ENCODE data around the gene TGFBR1.

The TGFBR1 gene

GRCh38 chr9:99169982-99170761 is 65.3 kb downstream of the TGFBR1 start:
- Histone ChIP-seq H3K4me1 (ENCODE audit: low read length) (peaks cover 9% of the 10 kb centered on the region), H3K27ac (ENCODE audit: low read length) (no peak overlapping the region), H4K20me1 (ENCODE audit: insufficient read depth, low read length) (no peaks in the 10 kb centered on the region), H3K9ac (ENCODE audit: low read length) (no peak overlapping the region), H3K4me2 (ENCODE audit: low read depth, low read length) (no peak overlapping the region), H3K9me3 (replicated peaks; ENCODE audit: insufficient read depth, low read length) (no peaks in the 10 kb centered on the region), H3K79me2 (ENCODE audit: low read length) (no peaks in the 10 kb centered on the region), H3K9me2 (replicated peaks; ENCODE audit: insufficient read depth, low read length) (no peaks in the 10 kb centered on the region), H2AFZ (ENCODE audit: low read length) (no peak overlapping the region), H3F3A (ENCODE audit: insufficient read depth, low read length) (no peaks in the 10 kb centered on the region), H3K4me3 (ENCODE audit: low read length) (no peak overlapping the region), H3K27me3 (replicated peaks; ENCODE audit: insufficient read depth, low read length) (no peaks in the 10 kb centered on the region), H3K36me3 (replicated peaks; ENCODE audit: insufficient read depth, low read length) (no peaks in the 10 kb centered on the region)
- DNase-seq: no peak
- no peak for TF ChIP-seq EZH2 (optimal IDR thresholded peaks at IDR 0.05; ENCODE audit: low read depth, low read length)
- no peak for TF ChIP-seq CTCF (IDR thresholded peaks at IDR 0.05; ENCODE audit: low read length)
- no peak for TF ChIP-seq EZH2phosphoT487 (IDR thresholded peaks at IDR 0.05; ENCODE audit: low read length)

GRCh38 chr9:99171225-99172123 is 66.6 kb downstream of the TGFBR1 start:
- Histone ChIP-seq H3K4me1 (ENCODE audit: low read length) (peaks cover 7% of the 10 kb centered on the region; the same call in 1 of the 2 replicates), H3K4me2 (ENCODE audit: low read depth, low read length) (no peak overlapping the region), H3K27ac (ENCODE audit: low read length) (no peak overlapping the region), H3F3A (ENCODE audit: insufficient read depth, low read length) (no peaks in the 10 kb centered on the region), H3K79me2 (ENCODE audit: low read length) (no peaks in the 10 kb centered on the region), H3K9me3 (replicated peaks; ENCODE audit: insufficient read depth, low read length) (no peaks in the 10 kb centered on the region), H3K9ac (ENCODE audit: low read length) (no peak overlapping the region), H3K9me2 (replicated peaks; ENCODE audit: insufficient read depth, low read length) (no peaks in the 10 kb centered on the region), H2AFZ (ENCODE audit: low read length) (no peak overlapping the region), H4K20me1 (ENCODE audit: insufficient read depth, low read length) (no peaks in the 10 kb centered on the region), H3K27me3 (replicated peaks; ENCODE audit: insufficient read depth, low read length) (no peaks in the 10 kb centered on the region), H3K36me3 (replicated peaks; ENCODE audit: insufficient read depth, low read length) (no peaks in the 10 kb centered on the region), H3K4me3 (ENCODE audit: low read length) (no peak overlapping the region)
- no peak for TF ChIP-seq EZH2 (optimal IDR thresholded peaks at IDR 0.05; ENCODE audit: low read depth, low read length)
- no peak for TF ChIP-seq CTCF (IDR thresholded peaks at IDR 0.05; ENCODE audit: low read length)
- TF ChIP-seq EZH2phosphoT487 (IDR thresholded peaks at IDR 0.05; ENCODE audit: low read length): no peak
- no peak for DNase-seq

- no peak overlapping the region for H2AFZ ChIP-seq (ENCODE audit: low read length)
- H3F3A ChIP-seq (ENCODE audit: insufficient read depth, low read length): no peaks in the 10 kb centered on the region
These were observed 67.5 kb downstream of the TGFBR1 start for GRCh38 chr9:99172124-99173091.

More at GRCh38 chr9:99172124-99173091, 67.5 kb downstream of the TGFBR1 start:
- Histone ChIP-seq H3K9ac (ENCODE audit: low read length) (no peak overlapping the region), H3K27ac (ENCODE audit: low read length) (no peak overlapping the region), H3K9me2 (replicated peaks; ENCODE audit: insufficient read depth, low read length) (no peaks in the 10 kb centered on the region), H3K4me3 (ENCODE audit: low read length) (no peak overlapping the region), H4K20me1 (ENCODE audit: insufficient read depth, low read length) (no peaks in the 10 kb centered on the region), H3K4me1 (ENCODE audit: low read length) (peaks cover 7% of the 10 kb centered on the region; the same call in 1 of the 2 replicates), H3K9me3 (replicated peaks; ENCODE audit: insufficient read depth, low read length) (no peaks in the 10 kb centered on the region), H3K4me2 (ENCODE audit: low read depth, low read length) (no peak overlapping the region), H3K79me2 (ENCODE audit: low read length) (no peaks in the 10 kb centered on the region), H3K27me3 (replicated peaks; ENCODE audit: insufficient read depth, low read length) (no peaks in the 10 kb centered on the region), H3K36me3 (replicated peaks; ENCODE audit: insufficient read depth, low read length) (no peaks in the 10 kb centered on the region)
- DNase-seq: no peak
- TF ChIP-seq EZH2 (optimal IDR thresholded peaks at IDR 0.05; ENCODE audit: low read depth, low read length): no peak
- TF ChIP-seq CTCF (IDR thresholded peaks at IDR 0.05; ENCODE audit: low read length): no peak

Measured in MM.1S (cell line).